NCI-H446 treated with DMSO at 0.1 percent for 48 hours (cell line): ENCODE results near the gene WASHC3.

Source experiments
- DNase-seq: peaks from one replicate; lab custom pipeline; 2025; lab: John Stamatoyannopoulos, UW

WASHC3 gene

GRCh38 chr12:101967506-101967905, 94.3 kb downstream of the WASHC3 start:
- no peak for DNase-seq

- no peak for DNase-seq
These were observed 95.3 kb downstream of the WASHC3 start for GRCh38 chr12:101966496-101966895.

DNA sequence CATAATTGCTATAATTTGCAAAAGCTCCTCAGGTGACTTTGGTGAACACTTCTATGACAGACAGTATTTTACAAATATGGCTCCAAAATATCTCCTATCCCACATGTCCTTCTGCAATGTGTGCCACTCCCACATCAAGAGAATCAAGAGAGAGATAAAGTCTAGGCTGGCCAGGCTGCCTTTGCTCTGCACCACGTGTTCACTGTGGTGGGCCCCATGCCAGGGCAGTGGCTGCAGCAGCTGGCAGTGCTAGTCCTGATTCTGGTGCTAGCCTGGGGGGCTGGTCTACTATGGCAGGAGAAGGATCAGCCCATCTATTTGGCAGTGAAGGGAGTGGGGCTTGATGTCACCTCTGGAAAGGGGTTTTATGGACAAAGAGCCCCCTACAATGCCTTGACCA, 98.1 kb downstream of the WASHC3 start:
- DNase-seq = no peak
